Measurements from ENCODE around the gene CXCR6. TPM values are rescaled to one million over a fixed set of nuclear protein-coding genes. Genes with fewer than 3 reads are reported as not detected.

CXCR6 gene
- total RNA-seq, 1 donor from 2014 or later = 0.33 TPM

DNA sequence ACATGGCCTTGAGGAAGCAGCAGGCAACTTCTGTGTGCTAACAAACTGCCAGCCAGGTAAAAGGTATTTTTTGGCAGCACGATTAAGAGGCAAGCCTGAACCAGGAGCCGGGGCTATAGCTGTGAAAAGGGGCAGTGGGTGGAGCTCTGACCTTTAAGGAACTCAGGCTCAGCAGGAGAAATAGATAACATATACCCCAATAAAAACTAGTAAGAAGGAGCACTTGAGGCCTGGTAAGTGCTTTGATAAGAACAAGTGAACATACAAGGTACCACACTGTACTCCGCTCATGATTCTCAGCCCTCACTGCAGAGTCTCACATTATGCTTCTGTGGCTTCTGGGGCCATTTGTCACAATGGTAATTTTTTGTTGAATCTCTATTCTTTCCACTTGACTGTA lies 46.9 kb downstream of the CXCR6 start:
- H3K4me1 ChIP-seq = peaks cover 100% of the 10 kb centered on the region
- no peaks in the 10 kb centered on the region for H3K9me3 ChIP-seq (replicated peaks)
- H3K27me3 ChIP-seq (ENCODE audit: low read depth) = no peaks in the 10 kb centered on the region
- no peaks in the 10 kb centered on the region for H3K36me3 ChIP-seq
- intact Hi-C loops (cut with micrococcal nuclease) = no loop called here
- H3K4me3 ChIP-seq = peak overlapping the region; percentile 2
- TF ChIP-seq, protein P1, sequence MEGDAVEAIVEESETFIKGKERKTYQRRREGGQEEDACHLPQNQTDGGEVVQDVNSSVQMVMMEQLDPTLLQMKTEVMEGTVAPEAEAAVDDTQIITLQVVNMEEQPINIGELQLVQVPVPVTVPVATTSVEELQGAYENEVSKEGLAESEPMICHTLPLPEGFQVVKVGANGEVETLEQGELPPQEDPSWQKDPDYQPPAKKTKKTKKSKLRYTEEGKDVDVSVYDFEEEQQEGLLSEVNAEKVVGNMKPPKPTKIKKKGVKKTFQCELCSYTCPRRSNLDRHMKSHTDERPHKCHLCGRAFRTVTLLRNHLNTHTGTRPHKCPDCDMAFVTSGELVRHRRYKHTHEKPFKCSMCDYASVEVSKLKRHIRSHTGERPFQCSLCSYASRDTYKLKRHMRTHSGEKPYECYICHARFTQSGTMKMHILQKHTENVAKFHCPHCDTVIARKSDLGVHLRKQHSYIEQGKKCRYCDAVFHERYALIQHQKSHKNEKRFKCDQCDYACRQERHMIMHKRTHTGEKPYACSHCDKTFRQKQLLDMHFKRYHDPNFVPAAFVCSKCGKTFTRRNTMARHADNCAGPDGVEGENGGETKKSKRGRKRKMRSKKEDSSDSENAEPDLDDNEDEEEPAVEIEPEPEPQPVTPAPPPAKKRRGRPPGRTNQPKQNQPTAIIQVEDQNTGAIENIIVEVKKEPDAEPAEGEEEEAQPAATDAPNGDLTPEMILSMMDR (IDR thresholded peaks at IDR 0.05; ENCODE audit: borderline replicate concordance) = no peak
- no peak for DNase-seq
- peak overlapping the region; percentile 96 for H3K27ac ChIP-seq (replicated peaks)

DNA sequence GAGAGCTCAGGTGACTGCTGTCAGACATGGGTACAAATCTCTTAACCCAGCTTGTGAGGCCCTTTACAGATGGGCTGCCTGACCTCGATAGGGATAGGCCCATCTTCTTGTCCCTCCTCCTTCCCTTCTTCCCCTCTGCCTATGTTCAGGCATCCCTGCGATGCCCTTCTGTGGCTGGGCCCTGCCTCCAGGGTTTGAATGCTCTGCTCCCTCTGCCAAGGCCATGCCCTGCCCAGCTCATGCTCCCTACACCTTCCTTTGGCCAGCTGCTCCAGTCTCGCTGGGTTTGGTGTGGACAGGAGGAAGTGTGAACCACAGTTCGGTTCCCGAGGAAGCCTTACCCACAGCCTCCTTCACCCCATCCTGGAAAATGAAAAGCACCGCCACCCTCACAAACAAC lies 48.1 kb downstream of the CXCR6 start:
- peak; percentile 30 for DNase-seq
- intact Hi-C loops (cut with micrococcal nuclease) = no loop called here
- H3K4me1 ChIP-seq = peaks cover 98% of the 10 kb centered on the region

DNA sequence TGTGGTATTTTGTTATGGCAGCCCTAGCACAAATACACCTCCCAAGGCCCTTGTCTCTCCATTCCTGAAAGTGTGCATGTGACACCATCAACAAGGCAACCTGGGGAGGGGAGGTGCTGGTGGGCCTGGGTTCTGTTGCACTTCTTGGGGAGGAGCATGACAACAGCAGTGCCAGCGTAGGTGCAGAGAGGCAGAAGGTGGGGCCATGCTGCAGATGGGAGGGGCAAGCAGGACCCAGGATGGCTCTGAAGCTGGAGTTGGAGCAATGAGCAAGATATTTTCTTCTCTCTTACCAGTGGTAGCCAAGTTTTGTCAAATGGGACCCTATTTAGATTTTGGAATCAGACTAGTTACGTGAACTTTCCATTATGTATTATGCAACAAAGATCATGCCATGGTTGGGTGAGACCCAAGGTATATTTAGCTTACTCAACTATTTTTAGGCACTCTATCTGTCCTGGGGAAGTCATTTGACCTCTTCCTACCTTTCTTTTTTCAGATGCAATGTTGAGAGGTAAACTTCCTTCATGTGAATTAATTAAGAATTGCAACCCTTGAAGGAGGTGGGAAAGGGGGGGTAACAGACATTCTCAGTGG lies 49.0 kb downstream of the CXCR6 start:
- Histone ChIP-seq H3K4me1 (peaks cover 90% of the 10 kb centered on the region), H3K9me3 (replicated peaks) (no peaks in the 10 kb centered on the region), H3K27me3 (ENCODE audit: low read depth) (no peaks in the 10 kb centered on the region), H3K36me3 (no peaks in the 10 kb centered on the region), H3K4me3 (peak overlapping the region; percentile 22), H3K27ac (replicated peaks) (peak overlapping the region; percentile 96)
- DNase-seq = peak; percentile 19
- intact Hi-C loops (cut with micrococcal nuclease) = no loop called here
- TF ChIP-seq, protein P1 (IDR thresholded peaks at IDR 0.05; ENCODE audit: borderline replicate concordance) = no peak

More for the DNA sequence above, 48.1 kb downstream of the CXCR6 start:
- Histone ChIP-seq H3K9me3 (replicated peaks) (no peaks in the 10 kb centered on the region), H3K27ac (replicated peaks) (peak overlapping the region; percentile 96), H3K4me3 (no peak overlapping the region), H3K36me3 (no peaks in the 10 kb centered on the region), H3K27me3 (ENCODE audit: low read depth) (no peaks in the 10 kb centered on the region)
- TF ChIP-seq, protein P1 (IDR thresholded peaks at IDR 0.05; ENCODE audit: borderline replicate concordance) = no peak

DNA sequence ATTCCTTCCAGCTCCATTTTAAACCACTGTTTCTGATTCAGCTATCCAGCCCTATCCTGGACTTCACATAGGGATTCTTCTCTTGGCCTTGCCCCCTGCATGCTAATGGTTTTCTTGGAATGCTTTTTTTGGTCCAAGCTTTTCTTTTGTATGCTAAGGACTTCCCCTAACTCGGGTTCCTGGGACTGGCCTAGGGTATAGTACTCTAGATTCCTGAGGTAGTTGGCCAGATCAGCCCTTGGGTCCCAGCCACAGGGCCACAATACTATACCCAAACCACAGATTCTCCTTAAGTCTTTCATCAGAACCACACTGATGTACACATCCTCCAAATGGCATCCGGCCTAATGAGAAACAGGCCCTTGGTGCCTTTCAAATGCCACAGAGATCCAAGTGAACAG lies 49.6 kb downstream of the CXCR6 start:
- H3K27ac ChIP-seq (replicated peaks) = peak overlapping the region; percentile 96
- no peak for DNase-seq
- peaks cover 84% of the 10 kb centered on the region for H3K4me1 ChIP-seq
- no peaks in the 10 kb centered on the region for H3K9me3 ChIP-seq (replicated peaks)
- TF ChIP-seq, protein P1 (IDR thresholded peaks at IDR 0.05; ENCODE audit: borderline replicate concordance) = no peak
- intact Hi-C loops (cut with micrococcal nuclease) = no loop called here
- peak overlapping the region; percentile 21 for H3K4me3 ChIP-seq
- H3K36me3 ChIP-seq = no peaks in the 10 kb centered on the region
- no peaks in the 10 kb centered on the region for H3K27me3 ChIP-seq (ENCODE audit: low read depth)

DNA sequence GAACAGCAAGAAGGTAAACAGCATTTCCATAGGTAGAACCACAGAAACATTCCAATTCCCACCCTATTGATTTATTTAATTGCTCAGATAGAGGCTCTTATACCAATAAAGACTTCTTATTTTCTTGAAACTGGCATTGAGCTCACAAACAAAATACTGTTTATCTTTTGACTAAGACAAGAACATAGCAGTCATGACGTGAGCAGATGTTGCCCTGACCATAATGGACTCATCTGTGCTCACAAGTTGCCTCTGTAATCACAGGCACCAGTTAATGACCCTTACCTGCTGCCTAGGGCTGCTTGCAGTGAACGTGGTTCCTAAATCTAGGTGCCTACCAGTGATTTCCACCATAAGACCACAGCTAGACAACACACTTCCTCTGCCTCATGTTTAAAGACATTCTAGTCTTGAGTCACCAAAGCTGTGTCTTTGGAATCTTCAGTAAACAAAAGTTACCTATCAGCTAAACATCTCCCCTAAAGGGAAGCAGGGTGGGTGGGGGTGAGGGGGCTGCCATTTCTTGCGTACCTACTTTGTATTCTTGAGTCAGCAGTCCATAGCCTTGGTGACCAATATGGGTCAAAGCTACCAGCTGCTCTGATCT lies 50.3 kb downstream of the CXCR6 start:
- H3K27ac ChIP-seq (replicated peaks) = peak overlapping the region; percentile 96
- peak overlapping the region; percentile 94 for H3K4me3 ChIP-seq
- DNase-seq = no peak
- H3K9me3 ChIP-seq (replicated peaks) = no peaks in the 10 kb centered on the region
- no peaks in the 10 kb centered on the region for H3K27me3 ChIP-seq (ENCODE audit: low read depth)
- no peaks in the 10 kb centered on the region for H3K36me3 ChIP-seq
- TF ChIP-seq, protein P1 (IDR thresholded peaks at IDR 0.05; ENCODE audit: borderline replicate concordance) = no peak
- peaks cover 77% of the 10 kb centered on the region for H3K4me1 ChIP-seq
- intact Hi-C loops (cut with micrococcal nuclease) = no loop called here

Measured in left ventricle myocardium inferior (tissue), 1 donor.